H9 (cell line): ENCODE measurements around the gene CDH23. TPM values are rescaled to one million over a fixed set of nuclear protein-coding genes. Genes with fewer than 3 reads are reported as not detected.

Source experiments
- DNase-seq: peaks from one replicate; pipeline ENCODE4 v3.0.0-alpha.2; 2017
- H2AFZ ChIP-seq: one replicate; pipeline ENCODE4 v1.6.1; 2013; ENCODE audit warnings: mild to moderate bottlenecking, low read length, control low read depth, moderate library complexity
- H2AK5ac ChIP-seq: 2 replicates; pipeline ENCODE4 v1.6.1; 2013; ENCODE audit warnings: low read length, control low read depth, mixed read lengths; ENCODE audit not compliant: insufficient read length
- H2BK120ac ChIP-seq: one replicate; pipeline ENCODE4 v1.6.1; 2013; ENCODE audit warnings: low read depth, mild to moderate bottlenecking, low read length, control low read depth, inconsistent platforms; ENCODE audit not compliant: poor library complexity, severe bottlenecking
- H2BK12ac ChIP-seq: 2 replicates; pipeline ENCODE4 v1.6.1; 2013; ENCODE audit warnings: low read length, control low read depth, mixed read lengths, low read depth; ENCODE audit not compliant: insufficient read length
- H2BK15ac ChIP-seq: 2 replicates; pipeline ENCODE4 v1.6.1; 2013; ENCODE audit warnings: low read depth, low read length, control low read depth
- H2BK20ac ChIP-seq: one replicate; pipeline ENCODE4 v1.6.1; 2013; ENCODE audit warnings: low read depth, mild to moderate bottlenecking, low read length, control low read depth, inconsistent platforms; ENCODE audit not compliant: poor library complexity, severe bottlenecking
- H2BK5ac ChIP-seq: 2 replicates; pipeline ENCODE4 v1.6.1; 2013; ENCODE audit warnings: low read length, control low read depth, mixed read lengths; ENCODE audit not compliant: insufficient read length
- H3K14ac ChIP-seq: 2 replicates; pipeline ENCODE4 v1.6.1; 2013; ENCODE audit warnings: low read length, control low read depth; ENCODE audit not compliant: insufficient read depth
- H3K18ac ChIP-seq: 2 replicates; pipeline ENCODE4 v1.6.1; 2013; ENCODE audit warnings: low read depth, mild to moderate bottlenecking, mixed read lengths, low read length, control low read depth; ENCODE audit not compliant: insufficient read length
- H3K23ac ChIP-seq: 2 replicates; pipeline ENCODE4 v1.6.1; 2013; ENCODE audit warnings: low read length, control low read depth, mixed read lengths, low read depth; ENCODE audit not compliant: insufficient read length
- H3K23me2 ChIP-seq: 2 replicates; pipeline ENCODE4 v1.6.1; 2013; ENCODE audit warnings: low read depth, mild to moderate bottlenecking, mixed read lengths, low read length, control low read depth; ENCODE audit not compliant: insufficient read length, poor library complexity, severe bottlenecking
- H3K27ac ChIP-seq: 2 replicates; pipeline ENCODE4 v1.5.1; 2013; ENCODE audit warnings: low read length, control low read depth, mixed read lengths, low read depth; ENCODE audit not compliant: insufficient read length
- H3K27me3 ChIP-seq: 2 replicates; pipeline ENCODE4 v1.6.1; 2013; ENCODE audit warnings: low read length, control low read depth, inconsistent platforms; ENCODE audit not compliant: insufficient read depth
- H3K4ac ChIP-seq: 2 replicates; pipeline ENCODE4 v1.6.1; 2013; ENCODE audit warnings: low read depth, mild to moderate bottlenecking, control low read depth, inconsistent platforms, low read length, moderate library complexity
- H3K4me1 ChIP-seq: 2 replicates; pipeline ENCODE4 v1.6.1; 2013; ENCODE audit warnings: low read length, control low read depth, inconsistent platforms; ENCODE audit not compliant: insufficient read depth
- H3K4me2 ChIP-seq: 2 replicates; pipeline ENCODE4 v1.6.1; 2013; ENCODE audit warnings: low read length, control low read depth, mixed read lengths; ENCODE audit not compliant: insufficient read length, insufficient read depth
- H3K56ac ChIP-seq: 2 replicates; pipeline ENCODE4 v1.6.1; 2013; ENCODE audit warnings: low read depth, mild to moderate bottlenecking, mixed read lengths, low read length, control low read depth; ENCODE audit not compliant: insufficient read length
- H3K79me1 ChIP-seq: 2 replicates; pipeline ENCODE4 v1.6.1; 2013; ENCODE audit warnings: low read depth, mild to moderate bottlenecking, moderate library complexity, low read length, control low read depth, inconsistent platforms; ENCODE audit not compliant: insufficient read depth, poor library complexity, severe bottlenecking
- H3K79me2 ChIP-seq: 2 replicates; pipeline ENCODE4 v1.6.1; 2013; ENCODE audit warnings: low read length, control low read depth, inconsistent platforms; ENCODE audit not compliant: insufficient read depth
- H3K9ac ChIP-seq: 2 replicates; pipeline ENCODE4 v1.6.1; 2013; ENCODE audit warnings: low read length, control low read depth, mixed read lengths; ENCODE audit not compliant: insufficient read length; ENCODE audit errors: extremely low read depth
- H3K9me3 ChIP-seq: one replicate; pipeline ENCODE4 v1.6.1; 2013; ENCODE audit warnings: low read depth, low read length, inconsistent platforms; ENCODE audit not compliant: control insufficient read depth
- H3T11ph ChIP-seq: one replicate; pipeline ENCODE4 v1.6.1; 2013; ENCODE audit warnings: mild to moderate bottlenecking, low read length, control low read depth, inconsistent platforms
- H4K20me1 ChIP-seq: one replicate; pipeline ENCODE4 v1.6.1; 2013; ENCODE audit not compliant: control insufficient read depth, insufficient read length, insufficient read depth
- H4K5ac ChIP-seq: 2 replicates; pipeline ENCODE4 v1.6.1; 2013; ENCODE audit warnings: low read depth, mild to moderate bottlenecking, mixed read lengths, low read length, control low read depth; ENCODE audit not compliant: insufficient read length
- H4K8ac ChIP-seq: replicated peaks from 2 replicates; pipeline ENCODE4 v1.6.1; 2013; ENCODE audit warnings: low read length, control low read depth, mixed read lengths, low read depth; ENCODE audit not compliant: insufficient read length
- H4K91ac ChIP-seq: 2 replicates; pipeline ENCODE4 v1.6.1; 2013; ENCODE audit warnings: low read depth, mild to moderate bottlenecking, moderate library complexity, mixed read lengths, low read length, control low read depth; ENCODE audit not compliant: insufficient read length
- H3K27ac Mint-ChIP-seq, 3 experiments: 2 replicates in 2 of 3; 3 replicates in 1 of 3; pipeline ENCODE4 v1.8.0; 2020 to 2021; ENCODE audit warnings: mixed read lengths in 3 of 3, mild to moderate bottlenecking in 1 of 3, moderate library complexity in 1 of 3
- H3K27me3 Mint-ChIP-seq: 2 replicates; pipeline ENCODE4 v1.8.0; 2021; ENCODE audit warnings: low read depth, mild to moderate bottlenecking, moderate library complexity, mixed read lengths
- H3K36me3 Mint-ChIP-seq, 3 experiments: 2 replicates in 2 of 3; 3 replicates in 1 of 3; pipeline ENCODE4 v1.8.0; 2020 to 2021; ENCODE audit warnings: low read depth in 3 of 3, mixed read lengths in 3 of 3; ENCODE audit not compliant: insufficient read depth in 1 of 3
- H3K4me1 Mint-ChIP-seq, 2 experiments: 2 replicates each; pipeline ENCODE4 v1.8.0; 2020; ENCODE audit warnings: mixed read lengths in 2 of 2
- H3K4me3 Mint-ChIP-seq, 2 experiments: 2 replicates in 1 of 2; 3 replicates in 1 of 2; pipeline ENCODE4 v1.8.0; 2020 to 2021; ENCODE audit warnings: mild to moderate bottlenecking in 2 of 2, mixed read lengths in 2 of 2, moderate library complexity in 1 of 2
- H3K9me3 Mint-ChIP-seq, 2 experiments: 2 replicates in 1 of 2; 3 replicates in 1 of 2; pipeline ENCODE4 v1.8.0; 2020; ENCODE audit warnings: mild to moderate bottlenecking in 2 of 2, mixed read lengths in 2 of 2, moderate library complexity in 1 of 2
- WGBS: extraction: QIAGEN DNeasy Blood & Tissue Kit; methylation state at CpG from one replicate; pipeline ENCODE4 v1.1.7; 2013; ENCODE audit warnings: missing lambda C conversion rate, low lambda C conversion rate, mixed read lengths; ENCODE audit not compliant: insufficient read length; ENCODE audit errors: extremely low coverage; 5-methylcytosine and 5-hydroxymethylcytosine counted together
- total RNA-seq: library from RNA; stranded (reverse); gene quantifications from 2 replicates; pipeline ENCODE4 v1.2.1, GENCODE V29; 2021
- TF ChIP-seq, protein P1 (sequence below): fragments of 200-600 bp; sonication (generic); conservative IDR thresholded peaks from 3 replicates; pipeline ENCODE4 v1.8.0; 2021; ENCODE audit warnings: antibody characterized with exemption, mild to moderate bottlenecking

The CDH23 gene
- total RNA-seq, 1 experiment from 2014 or later, result 2.1 TPM

DNA sequence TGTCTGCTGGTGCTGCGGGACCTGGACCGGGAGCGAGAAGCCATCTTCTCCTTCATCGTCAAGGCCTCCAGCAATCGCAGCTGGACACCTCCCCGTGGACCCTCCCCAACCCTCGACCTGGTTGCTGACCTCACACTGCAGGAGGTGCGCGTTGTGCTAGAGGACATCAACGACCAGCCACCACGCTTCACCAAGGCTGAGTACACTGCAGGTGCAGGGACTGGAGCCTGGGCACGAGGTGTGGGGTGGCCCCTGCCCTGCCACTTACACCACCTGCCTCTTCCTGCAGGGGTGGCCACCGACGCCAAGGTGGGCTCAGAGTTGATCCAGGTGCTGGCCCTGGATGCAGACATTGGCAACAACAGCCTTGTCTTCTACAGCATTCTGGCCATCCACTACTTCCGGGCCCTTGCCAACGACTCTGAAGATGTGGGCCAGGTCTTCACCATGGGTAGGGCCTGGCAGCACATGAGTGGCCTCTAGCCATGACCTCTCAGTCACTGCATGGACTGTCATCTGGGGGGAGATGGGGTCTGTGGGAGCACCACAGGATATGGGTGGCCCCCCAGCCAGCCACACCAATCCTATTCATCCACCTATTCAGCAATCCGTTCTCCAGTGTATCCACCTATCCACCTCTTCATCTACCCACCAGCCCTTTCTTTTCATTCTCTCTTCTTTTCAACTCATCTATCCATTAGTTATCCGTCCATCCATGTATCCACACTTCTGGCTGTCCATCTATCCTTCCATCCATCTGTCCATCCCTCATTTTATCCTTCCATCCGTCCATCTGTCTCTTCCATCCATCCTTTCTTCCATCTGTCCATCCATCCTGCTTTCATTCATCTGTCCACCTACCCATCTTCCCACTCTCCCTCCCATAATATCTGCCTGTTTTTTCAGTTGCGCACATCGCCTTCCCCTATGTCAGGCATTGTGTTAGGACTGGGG, 411.1 kb downstream of the CDH23 start:
- no peak overlapping the region for H3K4ac ChIP-seq
- no peaks in the 10 kb centered on the region for H4K20me1 ChIP-seq
- no peak overlapping the region for H3K9ac ChIP-seq
- TF ChIP-seq, protein P1, sequence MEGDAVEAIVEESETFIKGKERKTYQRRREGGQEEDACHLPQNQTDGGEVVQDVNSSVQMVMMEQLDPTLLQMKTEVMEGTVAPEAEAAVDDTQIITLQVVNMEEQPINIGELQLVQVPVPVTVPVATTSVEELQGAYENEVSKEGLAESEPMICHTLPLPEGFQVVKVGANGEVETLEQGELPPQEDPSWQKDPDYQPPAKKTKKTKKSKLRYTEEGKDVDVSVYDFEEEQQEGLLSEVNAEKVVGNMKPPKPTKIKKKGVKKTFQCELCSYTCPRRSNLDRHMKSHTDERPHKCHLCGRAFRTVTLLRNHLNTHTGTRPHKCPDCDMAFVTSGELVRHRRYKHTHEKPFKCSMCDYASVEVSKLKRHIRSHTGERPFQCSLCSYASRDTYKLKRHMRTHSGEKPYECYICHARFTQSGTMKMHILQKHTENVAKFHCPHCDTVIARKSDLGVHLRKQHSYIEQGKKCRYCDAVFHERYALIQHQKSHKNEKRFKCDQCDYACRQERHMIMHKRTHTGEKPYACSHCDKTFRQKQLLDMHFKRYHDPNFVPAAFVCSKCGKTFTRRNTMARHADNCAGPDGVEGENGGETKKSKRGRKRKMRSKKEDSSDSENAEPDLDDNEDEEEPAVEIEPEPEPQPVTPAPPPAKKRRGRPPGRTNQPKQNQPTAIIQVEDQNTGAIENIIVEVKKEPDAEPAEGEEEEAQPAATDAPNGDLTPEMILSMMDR, result no peak
- H2BK120ac ChIP-seq, result no peak overlapping the region
- no peak overlapping the region for H2AFZ ChIP-seq
- H3K9me3 ChIP-seq, result no peaks in the 10 kb centered on the region
- no peak overlapping the region for H3K27ac ChIP-seq
- no peak overlapping the region for H2AK5ac ChIP-seq
- H3T11ph ChIP-seq, result no peak overlapping the region
- peaks cover 4% of the 10 kb centered on the region in 2 experiments for H3K4me1 Mint-ChIP-seq
- no peak overlapping the region for H3K27ac Mint-ChIP-seq
- H3K23ac ChIP-seq, result no peak overlapping the region
- no peak overlapping the region for H4K5ac ChIP-seq
- H4K91ac ChIP-seq, result no peak overlapping the region
- no peak overlapping the region for H3K4me3 Mint-ChIP-seq
- peaks cover 28% of the 10 kb centered on the region for H3K27me3 Mint-ChIP-seq
- H3K36me3 Mint-ChIP-seq, result no peaks in the 10 kb centered on the region
- H2BK5ac ChIP-seq, result no peak overlapping the region
- no peak overlapping the region for H2BK15ac ChIP-seq
- H3K4me2 ChIP-seq, result no peak overlapping the region
- no peak for DNase-seq
- H3K4me1 ChIP-seq, result no peaks in the 10 kb centered on the region
- no peaks in the 10 kb centered on the region for H3K79me1 ChIP-seq
- no peaks in the 10 kb centered on the region for H3K9me3 Mint-ChIP-seq
- H3K14ac ChIP-seq, result no peak overlapping the region
- no peak overlapping the region for H3K56ac ChIP-seq
- WGBS, result no CpG with 5 or more reads among the region's 21 CpGs
- H3K23me2 ChIP-seq, result no peaks in the 10 kb centered on the region
- no peaks in the 10 kb centered on the region for H3K79me2 ChIP-seq
- no peak overlapping the region for H2BK20ac ChIP-seq
- H2BK12ac ChIP-seq, result no peak overlapping the region
- H3K27me3 ChIP-seq, result 0 out of 2 replicates have a peak, but pooled peaks cover 3% of the 10 kb centered on the region
- no peak overlapping the region for H3K18ac ChIP-seq
- H4K8ac ChIP-seq, result no peak overlapping the region
